Measurements from ENCODE around the gene MPHOSPH9. TPM values are rescaled to one million over a fixed set of nuclear protein-coding genes. Genes with fewer than 3 reads are reported as not detected.

The MPHOSPH9 gene
- polyA plus RNA-seq, 1 donor (not counting 4 experiments of a cell fraction or from before 2014, with no cell fraction given): 10.7 TPM

DNA sequence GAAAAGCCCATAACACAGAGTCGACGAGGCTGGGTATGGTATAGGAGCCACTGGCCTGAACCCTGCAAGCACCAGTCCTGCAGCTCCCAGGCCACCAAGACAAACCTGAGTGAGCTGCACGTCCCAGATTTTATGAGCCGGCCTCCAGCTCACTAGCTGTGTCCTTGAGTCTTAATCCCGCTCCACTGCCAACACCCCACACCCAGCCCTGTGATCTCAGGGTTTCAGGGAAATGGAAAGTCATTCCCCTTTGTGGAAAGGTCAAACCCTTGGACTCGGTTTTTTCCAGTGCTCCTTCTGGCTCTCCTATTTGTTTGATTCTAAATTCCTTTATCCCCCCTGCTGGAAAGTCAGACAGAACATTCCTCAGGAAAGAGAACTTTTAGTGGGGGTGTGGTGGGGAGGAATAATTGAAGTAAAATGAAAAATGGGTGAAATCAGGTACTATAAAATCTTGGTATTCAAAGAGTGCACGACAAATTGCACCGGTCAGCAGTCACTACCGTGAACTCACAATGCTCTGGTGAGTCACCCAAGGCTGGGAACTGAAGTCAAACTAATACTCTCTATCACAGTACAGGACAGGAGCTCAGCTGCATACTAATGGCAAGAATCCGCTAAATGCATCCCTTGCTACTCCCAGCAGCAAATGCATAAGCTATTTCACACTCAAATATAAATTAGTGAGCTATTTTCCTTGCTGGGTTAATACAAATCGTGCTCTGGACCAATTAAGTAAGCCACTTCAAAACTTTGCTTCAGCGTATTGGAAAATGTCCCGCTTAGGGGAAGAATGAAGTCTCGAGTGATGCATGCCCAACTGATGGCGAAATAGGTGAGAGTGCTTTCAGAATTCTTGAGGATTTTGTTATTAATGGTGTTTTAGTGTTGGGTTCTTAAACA, 91.1 kb downstream of the MPHOSPH9 start:
- Histone ChIP-seq H3K4me3 (ENCODE audit: control insufficient read depth in 2 of 3, extremely low read depth in 1 of 3, insufficient read depth in 2 of 3, low read depth in 1 of 3, low read length in 3 of 3) (no peak overlapping the region), H3K9me3 (ENCODE audit: control insufficient read depth, low read depth, low read length) (no peaks in the 10 kb centered on the region), H3K4me1 (ENCODE audit: control insufficient read depth, extremely low read depth, insufficient read depth, low read length) (peaks cover 24% of the 10 kb centered on the region), H3K4me2 (ENCODE audit: control insufficient read depth, extremely low read depth, insufficient read depth, low read depth, low read length) (no peak overlapping the region), H3K9me1 (ENCODE audit: control insufficient read depth, extremely low read depth, insufficient read depth, low read length) (peaks cover 4% of the 10 kb centered on the region), H4K20me1 (ENCODE audit: control insufficient read depth, extremely low read depth, insufficient read depth, low read length) (no peaks in the 10 kb centered on the region), H3K79me2 (ENCODE audit: control insufficient read depth, insufficient read depth, low read length) (peaks cover 16% of the 10 kb centered on the region), H2AFZ (ENCODE audit: control insufficient read depth, low read length) (no peak overlapping the region), H3K36me3 (ENCODE audit: control insufficient read depth in 2 of 2, extremely low read depth in 1 of 2, insufficient read depth in 2 of 2, low read length in 2 of 2) (no peaks in the 10 kb centered on the region), H3K27ac (ENCODE audit: control insufficient read depth, insufficient read depth, low read length) (no peak overlapping the region), H3K9ac (ENCODE audit: control insufficient read depth, extremely low read depth, insufficient read depth, low read length) (no peak overlapping the region), H3K27me3 (ENCODE audit: control insufficient read depth, extremely low read depth, insufficient read depth, low read length) (no peaks in the 10 kb centered on the region)
- dilution Hi-C loops (cut with MboI; ENCODE audit: extremely low pct_ligation_motif_present, low sequenced_read_pairs): no loop called here
- DNase-seq (ENCODE audit: low read depth, low spot score) (no peak), FAIRE-seq (peak; percentile 5)
- no peak for TF ChIP-seq EZH2 (IDR thresholded peaks at IDR 0.05; ENCODE audit: low read length)
- no peak for TF ChIP-seq CTCF (optimal IDR thresholded peaks at IDR 0.05 in 1 of 3, IDR thresholded peaks at IDR 0.05 in 1 of 3, conservative IDR thresholded peaks at IDR 0.05 in 1 of 3; ENCODE audit: extremely low read depth in 1 of 3, insufficient read depth in 2 of 3, low read length in 3 of 3)

DNA sequence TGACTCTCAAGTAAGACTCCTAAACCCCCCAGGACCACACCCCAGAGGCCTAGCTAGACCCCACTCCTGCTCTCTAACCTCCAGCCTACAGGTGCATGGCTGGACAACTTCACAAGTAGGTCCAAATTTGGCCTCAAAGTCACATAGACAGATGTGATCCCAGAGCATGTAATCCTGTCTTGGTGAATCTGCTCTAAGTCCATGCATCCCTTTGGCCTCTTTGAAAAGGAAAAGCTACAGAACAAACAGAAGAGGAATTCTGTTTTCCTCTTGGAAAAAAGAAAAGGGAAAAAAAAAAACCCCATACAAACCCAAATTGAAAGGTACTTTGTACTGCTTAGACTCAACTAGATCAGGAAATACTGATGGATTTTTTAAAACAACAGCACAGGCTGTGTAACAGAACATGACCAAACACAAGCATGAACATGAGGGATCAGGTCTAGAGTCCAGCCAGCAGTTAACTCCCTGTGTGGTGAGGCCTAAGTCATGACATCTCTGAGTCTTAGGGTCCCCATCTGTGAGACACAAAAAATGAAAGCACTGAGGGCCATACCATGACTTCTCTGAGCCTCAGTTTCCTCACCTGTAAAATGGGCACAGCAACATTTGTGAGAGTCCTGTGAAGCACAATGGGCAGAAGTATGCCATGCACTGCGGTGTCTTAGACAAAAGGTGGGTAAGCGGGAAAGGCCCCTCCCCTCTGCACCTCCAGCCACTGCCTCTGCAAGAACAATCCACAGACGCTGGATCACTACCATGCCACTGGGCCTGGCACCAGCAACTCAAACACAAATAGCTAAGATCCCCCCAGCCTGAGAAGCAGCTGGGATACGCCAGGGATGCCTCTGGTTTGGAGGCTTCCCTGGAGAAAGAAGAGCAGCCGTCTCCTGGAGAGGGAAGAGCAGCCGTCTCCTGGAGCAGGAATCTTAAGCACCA, 92.0 kb downstream of the MPHOSPH9 start:
- no peak overlapping the region for H3K9ac ChIP-seq (ENCODE audit: control insufficient read depth, extremely low read depth, insufficient read depth, low read length)
- no peak for FAIRE-seq

More for the DNA sequence above, 92.0 kb downstream of the MPHOSPH9 start:
- H3K36me3 ChIP-seq (ENCODE audit: control insufficient read depth in 2 of 2, extremely low read depth in 1 of 2, insufficient read depth in 2 of 2, low read length in 2 of 2): no peaks in the 10 kb centered on the region
- no peaks in the 10 kb centered on the region for H3K27me3 ChIP-seq (ENCODE audit: control insufficient read depth, extremely low read depth, insufficient read depth, low read length)
- no peak for TF ChIP-seq CTCF (optimal IDR thresholded peaks at IDR 0.05 in 1 of 3, IDR thresholded peaks at IDR 0.05 in 1 of 3, conservative IDR thresholded peaks at IDR 0.05 in 1 of 3; ENCODE audit: extremely low read depth in 1 of 3, insufficient read depth in 2 of 3, low read length in 3 of 3)
- TF ChIP-seq EZH2 (IDR thresholded peaks at IDR 0.05; ENCODE audit: low read length): no peak
- no peaks in the 10 kb centered on the region for H4K20me1 ChIP-seq (ENCODE audit: control insufficient read depth, extremely low read depth, insufficient read depth, low read length)
- dilution Hi-C loops (cut with MboI; ENCODE audit: extremely low pct_ligation_motif_present, low sequenced_read_pairs): no loop called here
- no peak overlapping the region for H2AFZ ChIP-seq (ENCODE audit: control insufficient read depth, low read length)
- H3K4me2 ChIP-seq (ENCODE audit: control insufficient read depth, extremely low read depth, insufficient read depth, low read depth, low read length): peak overlapping the region; percentile 30
- H3K27ac ChIP-seq (ENCODE audit: control insufficient read depth, insufficient read depth, low read length): no peak overlapping the region
- peaks cover 24% of the 10 kb centered on the region for H3K4me1 ChIP-seq (ENCODE audit: control insufficient read depth, extremely low read depth, insufficient read depth, low read length)
- no peak for DNase-seq (ENCODE audit: low read depth, low spot score)
- no peak overlapping the region for H3K4me3 ChIP-seq (ENCODE audit: control insufficient read depth in 2 of 3, extremely low read depth in 1 of 3, insufficient read depth in 2 of 3, low read depth in 1 of 3, low read length in 3 of 3)
- H3K79me2 ChIP-seq (ENCODE audit: control insufficient read depth, insufficient read depth, low read length): peaks cover 16% of the 10 kb centered on the region
- H3K9me1 ChIP-seq (ENCODE audit: control insufficient read depth, extremely low read depth, insufficient read depth, low read length): peaks cover 4% of the 10 kb centered on the region
- no peaks in the 10 kb centered on the region for H3K9me3 ChIP-seq (ENCODE audit: control insufficient read depth, low read depth, low read length)
